ENCODE results near the gene GTPBP1. TPM values are rescaled to one million over a fixed set of nuclear protein-coding genes. Genes with fewer than 3 reads are reported as not detected.

Gene GTPBP1
- total and polyA plus RNA-seq, 8 donors = 9.2 to 199 (median 28.5) TPM

GRCh38 chr22:38737302-38738060 lies 31.7 kb downstream of the GTPBP1 start:
- no peak for DNase-seq
- H3K4me3 ChIP-seq = no peak overlapping the region
- TF ChIP-seq POLR2AphosphoS5 (IDR thresholded peaks at IDR 0.05) = no peak
- TF ChIP-seq EP300 (IDR thresholded peaks at IDR 0.05) = no peak
- no peak for TF ChIP-seq CTCF (IDR thresholded peaks at IDR 0.05)
- TF ChIP-seq POLR2A (IDR thresholded peaks at IDR 0.05) = no peak
- H3K27me3 ChIP-seq = no peaks in the 10 kb centered on the region
- H3K4me1 ChIP-seq = peaks cover 37 to 41% (median 39%) of the 10 kb centered on the region in 4 donors
- H3K36me3 ChIP-seq = peaks cover 78 to 95% (median 84%) of the 10 kb centered on the region in 4 donors
- no peaks in the 10 kb centered on the region for H3K9me3 ChIP-seq
- WGBS, 5 donors = 81 to 87% (median 83%) methylated on average over 21 of the region's 21 CpGs
- H3K27ac ChIP-seq = peak overlapping the region in 1 of 5 donors; percentile 1
- intact Hi-C loops (cut with DNase I; ENCODE audit: low total_unique reads) = no loop called here

- Histone ChIP-seq H3K27me3 (no peaks in the 10 kb centered on the region), H3K4me3 (no peak overlapping the region), H3K9me3 (no peaks in the 10 kb centered on the region), H3K4me1 (peaks cover 26 to 30% (median 28%) of the 10 kb centered on the region in 4 donors), H3K36me3 (peaks cover 87 to 100% (median 93%) of the 10 kb centered on the region in 4 donors), H3K27ac (peak overlapping the region in 1 of 5 donors; percentile 1)
- DNase-seq = no peak
- WGBS, 5 donors = 91 to 95% (median 93%) methylated on average over 16 to 18 of the region's 18 CpGs
- intact Hi-C loops (cut with DNase I; ENCODE audit: low total_unique reads) = no loop called here
- no peak for TF ChIP-seq POLR2AphosphoS5 (IDR thresholded peaks at IDR 0.05)
- no peak for TF ChIP-seq CTCF (IDR thresholded peaks at IDR 0.05)
- no peak for TF ChIP-seq POLR2A (IDR thresholded peaks at IDR 0.05)
- no peak for TF ChIP-seq EP300 (IDR thresholded peaks at IDR 0.05)
These were observed 32.8 kb downstream of the GTPBP1 start for GRCh38 chr22:38738475-38739070.

GRCh38 chr22:38739300-38740055 lies 33.7 kb downstream of the GTPBP1 start:
- Histone ChIP-seq H3K27me3 (no peaks in the 10 kb centered on the region), H3K27ac (no peak overlapping the region), H3K4me3 (no peak overlapping the region), H3K9me3 (no peaks in the 10 kb centered on the region), H3K4me1 (peaks cover 17 to 21% (median 19%) of the 10 kb centered on the region in 4 donors), H3K36me3 (peaks cover 96 to 100% (median 100%) of the 10 kb centered on the region in 4 donors)
- no peak for DNase-seq
- TF ChIP-seq POLR2A (IDR thresholded peaks at IDR 0.05) (no peak), POLR2AphosphoS5 (IDR thresholded peaks at IDR 0.05) (no peak), EP300 (IDR thresholded peaks at IDR 0.05) (no peak), CTCF (IDR thresholded peaks at IDR 0.05) (no peak)
- intact Hi-C loops (cut with DNase I; ENCODE audit: low total_unique reads) = no loop called here
- 90 to 95% (median 92%) methylated on average over 2 to 20 of the region's 20 CpGs for WGBS, 5 donors

- intact Hi-C loops (cut with DNase I; ENCODE audit: low total_unique reads) = no loop called here
- Histone ChIP-seq H3K4me3 (no peak overlapping the region), H3K27me3 (no peaks in the 10 kb centered on the region), H3K4me1 (peaks cover 9 to 14% (median 12%) of the 10 kb centered on the region in 4 donors), H3K27ac (peak overlapping the region in 1 of 5 donors; percentile 8), H3K9me3 (no peaks in the 10 kb centered on the region), H3K36me3 (peaks cover 96 to 100% (median 100%) of the 10 kb centered on the region in 4 donors)
- 88 to 94% (median 92%) methylated on average over 12 to 15 of the region's 15 CpGs for WGBS, 5 donors
- TF ChIP-seq CTCF (IDR thresholded peaks at IDR 0.05) = no peak
- TF ChIP-seq POLR2A (IDR thresholded peaks at IDR 0.05) = no peak
- DNase-seq = no peak
These were observed 34.5 kb downstream of the GTPBP1 start for GRCh38 chr22:38740116-38740723.
